Measurements from ENCODE around the gene ATAD3A. TPM values are rescaled to one million over a fixed set of nuclear protein-coding genes. Genes with fewer than 3 reads are reported as not detected.

ATAD3A gene
- total and polyA plus RNA-seq, 2 experiments from 2014 or later: 61.7 to 77.9 TPM

DNA sequence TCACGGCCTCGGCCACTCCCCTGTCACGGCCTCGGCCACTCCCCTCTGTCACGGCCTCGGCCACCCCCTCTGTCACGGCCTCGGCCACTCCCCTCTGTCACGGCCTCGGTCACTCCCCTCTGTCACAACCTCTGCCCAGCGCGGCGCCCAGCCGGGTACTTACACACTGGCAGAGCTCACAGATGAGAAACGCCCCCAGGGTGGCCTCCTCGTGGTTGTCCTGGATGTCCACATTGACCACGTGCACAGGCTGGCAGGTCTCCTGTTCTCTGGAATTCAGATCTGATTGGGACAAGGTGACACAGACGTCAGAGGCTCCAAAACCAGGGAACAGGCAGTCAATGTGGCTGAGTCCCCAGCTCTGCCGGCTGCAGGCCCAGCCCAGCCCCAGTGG, 31.7 kb downstream of the ATAD3A start:
- no peaks in the 10 kb centered on the region for H3K9me3 ChIP-seq (ENCODE audit: low read depth)

DNA sequence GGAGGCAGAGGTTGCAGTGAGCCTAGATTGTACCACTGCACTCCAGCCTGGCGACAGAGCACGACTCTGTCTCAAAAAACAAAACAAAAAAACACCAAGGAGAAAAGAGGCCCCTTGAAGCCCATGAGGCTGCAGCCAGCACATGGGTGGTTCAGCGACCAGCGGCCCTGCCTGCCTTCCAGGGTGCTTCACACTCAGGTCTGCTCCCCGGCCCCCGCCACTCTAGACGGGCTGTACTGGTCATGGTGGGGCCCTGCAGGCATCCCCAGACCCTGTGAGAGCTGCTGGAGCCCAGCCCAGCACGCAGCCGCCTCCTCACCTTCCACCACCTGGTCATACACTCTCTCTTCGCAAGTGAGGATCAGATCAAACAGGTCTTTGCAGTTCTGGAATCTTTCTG, 32.6 kb downstream of the ATAD3A start:
- Histone ChIP-seq H3K4me1 (ENCODE audit: low read depth) (peaks cover 3% of the 10 kb centered on the region), H3K36me3 (peaks cover 6% of the 10 kb centered on the region), H3K27ac (no peak overlapping the region), H3K4me3 (no peak overlapping the region), H3K9me3 (ENCODE audit: low read depth) (no peaks in the 10 kb centered on the region), H3K27me3 (no peaks in the 10 kb centered on the region)
- TF ChIP-seq, protein P1, sequence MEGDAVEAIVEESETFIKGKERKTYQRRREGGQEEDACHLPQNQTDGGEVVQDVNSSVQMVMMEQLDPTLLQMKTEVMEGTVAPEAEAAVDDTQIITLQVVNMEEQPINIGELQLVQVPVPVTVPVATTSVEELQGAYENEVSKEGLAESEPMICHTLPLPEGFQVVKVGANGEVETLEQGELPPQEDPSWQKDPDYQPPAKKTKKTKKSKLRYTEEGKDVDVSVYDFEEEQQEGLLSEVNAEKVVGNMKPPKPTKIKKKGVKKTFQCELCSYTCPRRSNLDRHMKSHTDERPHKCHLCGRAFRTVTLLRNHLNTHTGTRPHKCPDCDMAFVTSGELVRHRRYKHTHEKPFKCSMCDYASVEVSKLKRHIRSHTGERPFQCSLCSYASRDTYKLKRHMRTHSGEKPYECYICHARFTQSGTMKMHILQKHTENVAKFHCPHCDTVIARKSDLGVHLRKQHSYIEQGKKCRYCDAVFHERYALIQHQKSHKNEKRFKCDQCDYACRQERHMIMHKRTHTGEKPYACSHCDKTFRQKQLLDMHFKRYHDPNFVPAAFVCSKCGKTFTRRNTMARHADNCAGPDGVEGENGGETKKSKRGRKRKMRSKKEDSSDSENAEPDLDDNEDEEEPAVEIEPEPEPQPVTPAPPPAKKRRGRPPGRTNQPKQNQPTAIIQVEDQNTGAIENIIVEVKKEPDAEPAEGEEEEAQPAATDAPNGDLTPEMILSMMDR (IDR thresholded peaks at IDR 0.05; ENCODE audit: low read depth, low read length): no peak
- DNase-seq (ENCODE audit: low read depth in 1 of 2, low spot score in 1 of 2): no peak

More for the DNA sequence above, 31.7 kb downstream of the ATAD3A start:
- Histone ChIP-seq H3K4me1 (ENCODE audit: low read depth) (peaks cover 3% of the 10 kb centered on the region), H3K4me3 (no peak overlapping the region), H3K27ac (no peak overlapping the region), H3K36me3 (peaks cover 6% of the 10 kb centered on the region), H3K27me3 (no peaks in the 10 kb centered on the region)
- TF ChIP-seq, protein P1 (IDR thresholded peaks at IDR 0.05; ENCODE audit: low read depth, low read length): no peak
- no peak for DNase-seq (ENCODE audit: low read depth in 1 of 2, low spot score in 1 of 2)

DNA sequence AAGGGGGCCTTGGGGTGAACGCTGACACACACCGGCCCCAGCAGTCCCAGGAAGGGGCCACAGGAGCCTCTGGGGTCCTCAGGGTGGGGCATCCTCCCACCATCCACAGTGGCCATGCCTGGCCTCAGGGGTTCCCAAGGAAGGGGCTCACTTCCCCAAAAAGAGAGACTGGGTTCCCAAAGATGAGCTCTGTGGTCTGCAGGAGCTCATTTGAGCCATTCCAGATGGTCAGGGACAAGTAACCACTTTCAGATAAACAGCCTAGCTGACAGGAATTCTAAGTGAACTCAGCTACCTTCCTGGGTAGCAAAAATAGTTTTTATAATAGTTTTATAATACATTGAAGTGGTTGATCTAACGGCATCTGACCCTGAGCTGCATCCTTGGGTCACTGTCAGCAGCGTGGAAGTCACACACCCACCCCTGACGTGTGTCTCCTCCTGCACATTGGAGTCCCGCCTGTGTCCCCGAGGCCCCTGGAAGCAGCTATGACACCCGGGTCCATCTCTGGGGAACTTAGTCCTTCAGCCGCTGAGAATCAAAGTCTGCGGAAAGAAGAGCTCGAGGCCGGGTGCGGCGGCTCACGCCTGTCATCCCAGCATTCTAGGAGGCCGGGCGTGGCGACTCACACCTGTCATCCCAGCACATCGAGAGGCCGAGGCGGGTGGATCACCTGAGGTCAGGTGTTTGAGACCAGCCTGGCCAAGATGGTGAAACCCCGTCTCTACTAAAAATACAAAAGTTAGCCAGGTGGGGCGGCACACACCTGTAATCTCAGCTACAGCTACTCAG, 34.2 kb downstream of the ATAD3A start:
- peaks cover 6% of the 10 kb centered on the region for H3K36me3 ChIP-seq
- H3K27me3 ChIP-seq: no peaks in the 10 kb centered on the region
- no peak overlapping the region for H3K4me3 ChIP-seq
- TF ChIP-seq, protein P1 (IDR thresholded peaks at IDR 0.05; ENCODE audit: low read depth, low read length): no peak
- no peaks in the 10 kb centered on the region for H3K4me1 ChIP-seq (ENCODE audit: low read depth)
- no peak for DNase-seq (ENCODE audit: low read depth in 1 of 2, low spot score in 1 of 2)
- H3K9me3 ChIP-seq (ENCODE audit: low read depth): no peaks in the 10 kb centered on the region
- H3K27ac ChIP-seq: no peak overlapping the region

DNA sequence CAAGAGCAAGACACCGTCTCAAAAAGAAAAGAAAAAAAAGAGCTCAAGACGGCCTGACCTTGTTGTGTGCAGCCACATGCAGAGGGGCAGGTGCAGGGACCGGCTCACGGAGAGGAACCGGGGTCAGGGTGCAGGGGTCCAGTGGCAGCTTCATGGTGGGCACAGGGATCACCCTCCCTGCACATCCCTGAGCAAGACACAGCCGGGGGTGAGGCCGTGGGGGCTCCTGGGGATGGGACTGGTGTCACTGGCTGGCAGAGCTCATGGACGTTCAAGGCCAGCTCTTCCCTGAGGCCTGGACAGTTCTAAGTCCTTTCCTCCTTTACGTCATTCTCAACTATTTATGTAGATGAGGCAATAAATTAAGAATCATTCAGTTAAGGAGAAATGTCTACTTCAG, 35.0 kb downstream of the ATAD3A start:
- TF ChIP-seq, protein P1 (IDR thresholded peaks at IDR 0.05; ENCODE audit: low read depth, low read length): no peak
- Histone ChIP-seq H3K9me3 (ENCODE audit: low read depth) (no peaks in the 10 kb centered on the region), H3K4me1 (ENCODE audit: low read depth) (no peaks in the 10 kb centered on the region), H3K36me3 (no peaks in the 10 kb centered on the region), H3K27me3 (no peaks in the 10 kb centered on the region), H3K4me3 (no peak overlapping the region), H3K27ac (no peak overlapping the region)
- DNase-seq (ENCODE audit: low read depth in 1 of 2, low spot score in 1 of 2): no peak

DNA sequence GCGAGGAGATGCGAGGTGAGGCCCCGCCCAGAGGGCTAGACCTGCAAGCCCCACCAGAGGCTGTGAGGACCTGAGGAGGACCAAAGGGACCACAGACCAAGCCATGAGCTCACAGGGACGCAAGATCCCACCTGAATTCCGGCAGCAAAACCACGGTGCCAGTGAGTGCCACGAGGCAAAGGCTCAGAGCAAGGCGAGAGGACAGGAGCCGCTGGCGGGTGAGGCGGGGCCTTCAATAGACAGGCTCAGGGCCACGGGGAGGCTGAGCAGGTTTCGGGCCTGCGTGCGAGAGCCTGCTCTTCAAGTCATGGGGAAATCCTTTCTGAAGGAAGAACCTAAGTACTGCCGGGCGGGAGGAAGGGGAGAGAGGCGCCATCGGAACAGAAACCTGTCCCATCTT, 35.5 kb downstream of the ATAD3A start:
- H3K36me3 ChIP-seq: no peaks in the 10 kb centered on the region
- H3K4me1 ChIP-seq (ENCODE audit: low read depth): no peaks in the 10 kb centered on the region
- H3K4me3 ChIP-seq: no peak overlapping the region
- DNase-seq (ENCODE audit: low read depth in 1 of 2, low spot score in 1 of 2): no peak
- no peak overlapping the region for H3K27ac ChIP-seq
- TF ChIP-seq, protein P1 (IDR thresholded peaks at IDR 0.05; ENCODE audit: low read depth, low read length): no peak
- no peaks in the 10 kb centered on the region for H3K9me3 ChIP-seq (ENCODE audit: low read depth)
- no peaks in the 10 kb centered on the region for H3K27me3 ChIP-seq
